Endodermal cell (in vitro differentiated cells): ENCODE measurements around the gene G6PC2. TPM values are rescaled to one million over a fixed set of nuclear protein-coding genes. Genes with fewer than 3 reads are reported as not detected.
"Not testable (repeated sequence)": the region's sequence is repeated elsewhere in the genome, so short reads cannot be mapped to it uniquely, and the experiment has no call there.

Experiments used
- DNase-seq: peaks from one replicate; pipeline ENCODE4 v3.0.0-alpha.2; 2017
- H3K27ac ChIP-seq: 2 replicates; pipeline ENCODE4 v1.5.1; 2013; ENCODE audit warnings: mild to moderate bottlenecking, low read depth, low read length, moderate library complexity
- H3K27me3 ChIP-seq: 2 replicates; pipeline ENCODE4 v1.6.1; 2013; ENCODE audit warnings: mild to moderate bottlenecking, low read length, moderate library complexity; ENCODE audit not compliant: insufficient read depth, control insufficient read depth, poor library complexity, severe bottlenecking
- H3K36me3 ChIP-seq: 2 replicates; pipeline ENCODE4 v1.7.0; 2013; ENCODE audit warnings: mild to moderate bottlenecking, low read length, moderate library complexity; ENCODE audit not compliant: control insufficient read depth, insufficient read depth
- H3K4me1 ChIP-seq: one replicate; pipeline ENCODE4 v1.7.0; 2013; ENCODE audit warnings: low read length; ENCODE audit not compliant: control insufficient read depth, insufficient read depth
- H3K4me3 ChIP-seq: 2 replicates; pipeline ENCODE4 v1.5.1; 2013; ENCODE audit warnings: mild to moderate bottlenecking, low read length, moderate library complexity
- H3K9ac ChIP-seq: 2 replicates; pipeline ENCODE4 v1.6.1; 2013; ENCODE audit warnings: mild to moderate bottlenecking, low read length, moderate library complexity; ENCODE audit not compliant: poor library complexity, severe bottlenecking; ENCODE audit errors: extremely low read depth
- H3K9me3 ChIP-seq: 2 replicates; pipeline ENCODE4 v1.6.1; 2013; ENCODE audit warnings: mild to moderate bottlenecking, low read length, moderate library complexity; ENCODE audit not compliant: control insufficient read depth
- H3K27ac Mint-ChIP-seq: 2 replicates; pipeline ENCODE4 v1.8.0; 2020; ENCODE audit warnings: mixed read lengths
- H3K27me3 Mint-ChIP-seq: 2 replicates; pipeline ENCODE4 v1.8.0; 2021; ENCODE audit warnings: mild to moderate bottlenecking, mixed read lengths; ENCODE audit not compliant: insufficient read depth
- H3K36me3 Mint-ChIP-seq: 2 replicates; pipeline ENCODE4 v1.8.0; 2020; ENCODE audit warnings: low read depth, mixed read lengths
- H3K4me1 Mint-ChIP-seq: 2 replicates; pipeline ENCODE4 v1.8.0; 2020; ENCODE audit warnings: mixed read lengths
- H3K4me3 Mint-ChIP-seq: 2 replicates; pipeline ENCODE4 v1.8.0; 2020; ENCODE audit warnings: mild to moderate bottlenecking, moderate library complexity, mixed read lengths
- H3K9me3 Mint-ChIP-seq: 2 replicates; pipeline ENCODE4 v1.8.0; 2020; ENCODE audit warnings: mild to moderate bottlenecking, mixed read lengths
- WGBS, 2 experiments: methylation state at CpG; one replicate each; pipeline versions ENCODE4 v1.1.5 to v1.1.7; 2013; ENCODE audit warnings: missing lambda C conversion rate in 2 of 2, mixed read lengths in 1 of 2; ENCODE audit not compliant: insufficient coverage in 1 of 2, insufficient read length in 1 of 2; 5-methylcytosine and 5-hydroxymethylcytosine counted together
- total RNA-seq, 2 donors: library from RNA; stranded (reverse); fragmentation: NEBNext Ultra II Directional in 1 of 2; extraction: Animal tissue kit (Norgen Biotek cat#: 25700) in 1 of 2; gene quantifications; 2 replicates in 1 of 2; 3 replicates in 1 of 2; pipeline ENCODE4 v1.2.1, GENCODE V29; 2021
- TF ChIP-seq, protein P1 (sequence below): fragments of 200-600 bp; sonication (generic); conservative IDR thresholded peaks from 2 replicates; pipeline ENCODE4 v1.5.0; 2021; ENCODE audit warnings: antibody characterized with exemption, mild to moderate bottlenecking

The G6PC2 gene
- total RNA-seq, 2 donors from 2014 or later: not detected

DNA sequence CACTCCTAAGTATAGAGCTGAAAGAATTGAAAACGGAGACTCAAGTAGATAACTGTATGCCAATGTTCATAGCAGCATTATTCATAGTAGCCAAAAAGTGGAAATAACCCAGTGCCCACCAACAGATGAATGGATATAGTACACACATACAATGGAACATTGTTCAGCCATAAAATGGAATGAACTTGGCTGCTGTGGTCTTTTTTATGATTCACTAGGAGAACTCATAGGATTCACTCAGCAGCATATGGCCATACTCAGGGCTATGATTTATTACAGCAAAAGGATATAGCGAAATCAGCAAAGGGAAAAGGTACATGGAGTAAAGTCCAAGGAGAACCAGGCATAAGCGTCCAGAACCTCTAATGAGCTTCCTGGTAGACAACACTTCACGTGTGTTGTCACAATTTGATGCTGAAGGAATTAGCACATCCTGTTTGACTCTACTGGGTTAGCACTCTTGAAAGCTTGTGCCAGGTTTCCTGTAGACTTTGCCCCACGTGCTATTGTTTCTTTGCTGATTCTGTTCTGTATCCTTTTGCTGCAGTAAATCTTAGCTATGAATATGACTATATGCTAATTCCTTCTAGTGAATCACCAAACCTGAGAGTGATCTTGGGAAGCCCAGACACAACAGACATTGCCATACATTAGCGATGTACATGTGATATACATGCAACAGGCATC is 26.6 kb upstream of the G6PC2 start:
- Mint-ChIP-seq H3K27ac (no peak overlapping the region), H3K36me3 (peaks cover 13% of the 10 kb centered on the region), H3K27me3 (no peaks in the 10 kb centered on the region), H3K9me3 (peaks cover 6% of the 10 kb centered on the region), H3K4me1 (no peaks in the 10 kb centered on the region), H3K4me3 (no peak overlapping the region)
- DNase-seq: no peak
- no peak overlapping the region for H3K27ac ChIP-seq
- H3K4me3 ChIP-seq: no peak overlapping the region
- peaks cover 5% of the 10 kb centered on the region for H3K9me3 ChIP-seq
- no peak overlapping the region for H3K9ac ChIP-seq
- WGBS, 2 experiments: 90 to 92% methylated on average over 5 to 6 of the region's 6 CpGs
- H3K4me1 ChIP-seq: no peaks in the 10 kb centered on the region
- peaks cover 24% of the 10 kb centered on the region for H3K36me3 ChIP-seq
- H3K27me3 ChIP-seq: no peaks in the 10 kb centered on the region
- TF ChIP-seq, protein P1, sequence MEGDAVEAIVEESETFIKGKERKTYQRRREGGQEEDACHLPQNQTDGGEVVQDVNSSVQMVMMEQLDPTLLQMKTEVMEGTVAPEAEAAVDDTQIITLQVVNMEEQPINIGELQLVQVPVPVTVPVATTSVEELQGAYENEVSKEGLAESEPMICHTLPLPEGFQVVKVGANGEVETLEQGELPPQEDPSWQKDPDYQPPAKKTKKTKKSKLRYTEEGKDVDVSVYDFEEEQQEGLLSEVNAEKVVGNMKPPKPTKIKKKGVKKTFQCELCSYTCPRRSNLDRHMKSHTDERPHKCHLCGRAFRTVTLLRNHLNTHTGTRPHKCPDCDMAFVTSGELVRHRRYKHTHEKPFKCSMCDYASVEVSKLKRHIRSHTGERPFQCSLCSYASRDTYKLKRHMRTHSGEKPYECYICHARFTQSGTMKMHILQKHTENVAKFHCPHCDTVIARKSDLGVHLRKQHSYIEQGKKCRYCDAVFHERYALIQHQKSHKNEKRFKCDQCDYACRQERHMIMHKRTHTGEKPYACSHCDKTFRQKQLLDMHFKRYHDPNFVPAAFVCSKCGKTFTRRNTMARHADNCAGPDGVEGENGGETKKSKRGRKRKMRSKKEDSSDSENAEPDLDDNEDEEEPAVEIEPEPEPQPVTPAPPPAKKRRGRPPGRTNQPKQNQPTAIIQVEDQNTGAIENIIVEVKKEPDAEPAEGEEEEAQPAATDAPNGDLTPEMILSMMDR: no peak

DNA sequence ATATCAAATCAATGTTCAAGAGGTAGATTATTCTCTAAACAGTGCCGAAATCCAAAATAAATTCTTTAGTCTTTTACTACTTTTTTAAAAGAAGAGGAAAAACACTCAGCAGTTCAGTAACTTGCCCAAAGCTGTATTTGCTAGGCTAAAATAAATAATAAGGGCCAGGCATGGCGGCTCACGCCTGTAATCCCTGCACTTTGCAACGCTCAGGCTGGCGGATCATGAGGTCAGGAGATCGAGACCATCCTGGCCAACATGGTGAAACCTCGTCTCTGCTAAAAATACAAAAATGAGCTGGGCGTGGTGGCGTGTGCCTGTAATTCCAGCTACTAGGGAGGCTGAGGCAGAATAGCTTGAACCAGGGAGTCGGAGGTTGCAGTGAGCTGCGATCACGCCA is 18.9 kb upstream of the G6PC2 start:
- not testable (repeated sequence) for DNase-seq, H3K4me1 ChIP-seq, H3K9ac ChIP-seq, H3K36me3 ChIP-seq, H3K27me3 Mint-ChIP-seq, H3K4me3 ChIP-seq, H3K9me3 Mint-ChIP-seq, H3K4me3 Mint-ChIP-seq, H3K27ac ChIP-seq, H3K9me3 ChIP-seq, H3K27me3 ChIP-seq, H3K27ac Mint-ChIP-seq
- H3K36me3 Mint-ChIP-seq: peaks cover 13% of the 10 kb centered on the region
- WGBS, 2 experiments: 94 to 96% methylated on average over 8 to 12 of the region's 12 CpGs
- peaks cover 11% of the 10 kb centered on the region for H3K4me1 Mint-ChIP-seq

DNA sequence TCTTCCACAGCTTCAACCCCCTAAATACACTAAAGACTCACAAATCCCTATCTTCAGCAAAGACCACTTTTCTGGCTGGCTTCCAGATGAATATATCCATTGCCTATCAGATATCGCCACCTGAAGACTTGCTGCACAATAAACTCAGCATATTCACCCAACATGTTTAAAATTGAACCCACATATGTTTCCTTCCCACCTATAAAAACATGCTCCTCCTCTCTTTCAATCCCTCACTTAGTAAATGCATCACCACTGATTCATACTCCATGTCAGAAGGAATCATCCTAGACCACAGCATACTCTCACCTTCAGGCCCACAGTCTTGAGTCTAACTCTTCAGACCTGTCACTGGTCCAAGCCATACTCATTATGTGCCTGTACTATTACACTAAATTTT is 16.1 kb upstream of the G6PC2 start:
- Histone ChIP-seq H3K4me1 (peaks cover 2% of the 10 kb centered on the region), H3K9ac (no peak overlapping the region), H3K36me3 (peaks cover 17% of the 10 kb centered on the region), H3K27me3 (no peaks in the 10 kb centered on the region), H3K4me3 (no peak overlapping the region), H3K27ac (no peak overlapping the region), H3K9me3 (no peaks in the 10 kb centered on the region)
- WGBS, 2 experiments: 100% methylated on average over 1 of the region's 1 CpG; no CpG with 5 or more reads in 1 of the 2 experiments
- Mint-ChIP-seq H3K27me3 (no peaks in the 10 kb centered on the region), H3K27ac (no peak overlapping the region), H3K36me3 (peaks cover 21% of the 10 kb centered on the region), H3K4me1 (peaks cover 13% of the 10 kb centered on the region), H3K4me3 (no peak overlapping the region), H3K9me3 (no peaks in the 10 kb centered on the region)
- TF ChIP-seq, protein P1: no peak
- no peak for DNase-seq

DNA sequence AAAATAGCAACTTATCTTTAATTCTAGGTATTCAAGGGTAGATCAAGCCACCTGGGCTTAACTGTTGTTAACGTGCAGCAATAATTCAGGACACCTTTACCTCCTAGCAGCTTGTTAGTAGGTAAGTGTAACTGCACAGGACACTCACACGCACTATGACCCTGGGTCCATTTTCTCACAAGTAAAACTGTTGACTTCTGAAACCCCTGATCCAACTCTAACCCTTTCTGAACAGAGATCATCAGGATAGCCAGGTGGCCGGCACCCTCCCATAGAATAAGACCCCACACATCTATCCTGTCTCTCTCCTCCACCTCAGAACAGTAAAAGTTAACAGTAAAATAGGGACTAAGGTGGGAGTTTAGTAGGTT is 11.5 kb upstream of the G6PC2 start:
- H3K9me3 Mint-ChIP-seq: no peaks in the 10 kb centered on the region

More for the DNA sequence above, 11.5 kb upstream of the G6PC2 start:
- peaks cover 2% of the 10 kb centered on the region for H3K4me1 ChIP-seq
- WGBS, 2 experiments: 20 to 32% methylated on average over 1 to 3 of the region's 3 CpGs
- H3K27me3 ChIP-seq: peaks cover 20% of the 10 kb centered on the region
- Mint-ChIP-seq H3K36me3 (peaks cover 19% of the 10 kb centered on the region), H3K4me3 (peak overlapping the region; percentile 87), H3K27ac (no peak overlapping the region), H3K27me3 (peaks cover 12% of the 10 kb centered on the region), H3K4me1 (peaks cover 2% of the 10 kb centered on the region)
- H3K9me3 ChIP-seq: no peaks in the 10 kb centered on the region
- H3K4me3 ChIP-seq: peak overlapping the region; percentile 91
- TF ChIP-seq, protein P1: no peak
- no peak for DNase-seq
- peak overlapping the region; percentile 50 for H3K9ac ChIP-seq
- H3K27ac ChIP-seq: no peak overlapping the region
- peaks cover 12% of the 10 kb centered on the region for H3K36me3 ChIP-seq
